H1 (cell line): ENCODE data around the gene DOK6. TPM values are rescaled to one million over a fixed set of nuclear protein-coding genes. Genes with fewer than 3 reads are reported as not detected.

Experiments used
- JUND ChIP-seq: IDR thresholded peaks from 2 replicates; pipeline ENCODE4 v1.6.1; 2011; ENCODE audit warnings: mild to moderate bottlenecking, improper control_type of control experiment, low read length
- NANOG ChIP-seq: IDR thresholded peaks from 2 replicates; pipeline ENCODE4 v1.6.1; 2011; ENCODE audit warnings: low read length, low read depth, mild to moderate bottlenecking, inconsistent platforms; ENCODE audit not compliant: insufficient read depth, poor library complexity, severe bottlenecking
- RAD21 ChIP-seq, 2 experiments: IDR thresholded peaks in 1 of 2; conservative IDR thresholded peaks in 1 of 2; 2 replicates each; pipeline ENCODE4 v1.6.1; 2011; ENCODE audit warnings: low read depth in 2 of 2, low read length in 2 of 2, improper control_type of control experiment in 1 of 2, inconsistent platforms in 1 of 2, mild to moderate bottlenecking in 1 of 2, moderate library complexity in 1 of 2
- SRF ChIP-seq: IDR thresholded peaks from 2 replicates; pipeline ENCODE4 v1.6.1; 2011; ENCODE audit warnings: mild to moderate bottlenecking, low read depth, low read length, moderate library complexity
- polyA plus RNA-seq, 7 experiments: library from polyadenylated mRNA; depleted of rRNA in 3 of 7; stranded (reverse) in 5 of 7; unstranded in 2 of 7; fragments of >200 nt in 5 of 7; fragments of 200-250 nt in 2 of 7; gene quantifications; 1 replicate in 5 of 7; 2 replicates in 1 of 7; 4 replicates in 1 of 7; pipeline versions ENCODE4 v1.2.1 to v1.2.3, GENCODE V29; 2011 to 2013; ENCODE audit warnings: missing spikeins in 2 of 7, mixed read lengths in 2 of 7
- total RNA-seq: library from RNA; stranded (reverse); fragmentation: NEBNext Ultra II Directional; extraction: Animal tissue kit (Norgen Biotek cat#: 25700); gene quantifications from 2 replicates; pipeline ENCODE4 v1.2.1, GENCODE V29; 2021

The DOK6 gene
- total and polyA plus RNA-seq, 2 of the 8 experiments (the other 6 are each of a cell fraction or from before 2014, with no cell fraction given): 0.33 to 0.50 TPM

DNA sequence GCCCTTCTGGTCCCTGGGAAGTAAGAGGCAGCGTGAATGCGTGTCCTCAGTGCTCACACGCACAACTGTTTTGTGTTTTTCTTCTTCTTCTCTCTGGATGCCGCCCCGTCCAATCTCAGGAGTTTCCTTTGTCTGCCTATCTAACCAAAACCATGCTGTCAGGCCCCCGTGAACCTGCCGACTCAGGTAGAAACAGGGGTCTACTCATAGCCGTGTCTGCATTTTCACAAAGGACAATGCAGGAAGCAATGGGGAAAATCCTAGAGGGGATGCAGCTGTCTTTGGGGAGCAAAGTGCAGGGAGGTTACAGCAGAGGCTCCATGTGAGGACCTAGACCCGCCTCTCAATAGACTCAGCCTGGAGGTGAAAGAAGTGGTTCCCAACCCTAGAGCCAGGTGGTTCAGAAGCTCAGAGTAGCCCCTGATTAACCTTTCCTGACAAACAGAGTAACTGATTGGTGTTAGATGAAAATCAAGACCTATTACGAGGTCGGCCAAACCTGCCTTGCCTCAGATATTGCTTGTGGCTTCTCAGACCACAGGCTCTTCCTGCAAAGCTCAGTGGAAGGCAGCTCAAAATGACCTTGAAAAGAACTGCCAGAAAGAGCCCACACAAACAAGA lies 497.7 kb downstream of the DOK6 start (continued):
- TF ChIP-seq SRF (no peak), NANOG (no peak), JUND (no peak), RAD21 (IDR thresholded peaks at IDR 0.05 in 1 of 2, conservative IDR thresholded peaks at IDR 0.05 in 1 of 2; ENCODE audit: low read depth in 2 of 2, low read length in 2 of 2) (no peak)
- TF ChIP-seq, all 59 proteins: peak for 0
